Upper lobe of left lung (tissue), 6 donors: ENCODE data around the gene RAI1. TPM values are rescaled to one million over a fixed set of nuclear protein-coding genes. Genes with fewer than 3 reads are reported as not detected.
A peak's percentile ranks its signal among the peaks of the same experiment; 100 is the strongest.

Source experiments
- ATAC-seq, 2 donors: fragments of 200-7000 bp; cut with Tn5 transposase; one replicate each; pipeline ENCODE4 v1.9.1; 2022; ENCODE audit warnings: mild to moderate bottlenecking in 2 of 2, moderate library complexity in 2 of 2; ENCODE audit not compliant: low FRiP score in 2 of 2
- DNase-seq, 2 donors: peaks; one replicate each; pipeline ENCODE4 v3.0.0-alpha.2; 2019 to 2020
- H3K27ac ChIP-seq, 4 donors: fragments of 200-600 bp; sonication (generic); one replicate each; pipeline ENCODE4 v1.5.1; 2016 to 2019
- H3K27me3 ChIP-seq, 4 donors: fragments of 200-600 bp; sonication (generic); one replicate each; pipeline ENCODE4 v1.5.1; 2017 to 2019
- H3K36me3 ChIP-seq, 4 donors: fragments of 200-600 bp; sonication (generic); one replicate each; pipeline ENCODE4 v1.5.1; 2016 to 2019
- H3K4me1 ChIP-seq, 4 donors: fragments of 200-600 bp; sonication (generic); one replicate each; pipeline ENCODE4 v1.5.1; 2018 to 2019
- H3K4me3 ChIP-seq, 4 donors: fragments of 200-600 bp; sonication (generic); one replicate each; pipeline ENCODE4 v1.5.1; 2017 to 2019; ENCODE audit warnings: mild to moderate bottlenecking in 2 of 4, moderate library complexity in 1 of 4
- H3K9me3 ChIP-seq, 4 donors: fragments of 200-600 bp; sonication (generic); one replicate each; pipeline ENCODE4 v1.5.1; 2018 to 2019
- EP300 ChIP-seq, 4 donors: sonication (generic); formaldehyde crosslinking; IDR thresholded peaks; one replicate each; pipeline ENCODE4 v1.5.1; 2017; ENCODE audit warnings: antibody characterized with exemption in 4 of 4, control low read depth in 2 of 4
- POLR2A ChIP-seq, 4 donors: fragments of 450-650 bp; IDR thresholded peaks; one replicate each; pipeline ENCODE4 v1.5.1; 2016 to 2017; ENCODE audit warnings: antibody characterized with exemption in 4 of 4, mild to moderate bottlenecking in 2 of 4
- POLR2AphosphoS5 ChIP-seq, 2 donors: sonication (generic); formaldehyde crosslinking; IDR thresholded peaks; one replicate each; pipeline ENCODE4 v1.5.1; 2017; ENCODE audit warnings: antibody characterized with exemption in 2 of 2
- WGBS, 2 donors: methylation state at CpG; one replicate each; pipeline ENCODE4 v1.1.5; 2017 to 2018; 5-methylcytosine and 5-hydroxymethylcytosine counted together
- total RNA-seq, 6 donors: library from RNA; depleted of rRNA in 4 of 6; stranded (reverse); fragments of >200 nt in 4 of 6; gene quantifications; one replicate each; pipeline versions ENCODE4 v1.1.0 to v1.2.1, GENCODE V29; 2016 to 2021
- TF ChIP-seq, protein P1 (sequence below), 6 experiments: fragments of 450-650 bp in 4 of 6; fragments of 200-600 bp in 2 of 6; sonication (generic) in 2 of 6; IDR thresholded peaks; one replicate each; pipeline ENCODE4 v1.5.1; 2016 to 2019; ENCODE audit warnings: antibody characterized with exemption in 6 of 6
- donor health status: DM: no; HTN: no; CAD: no; lungs with moderate emphysema.
- donor health status: DM: no; HTN: yes; CAD: no; lungs with severe emphysema.

RAI1 gene
- total RNA-seq, 6 donors from 2014 or later, result 33.8 to 76.6 (median 41.2) TPM

DNA sequence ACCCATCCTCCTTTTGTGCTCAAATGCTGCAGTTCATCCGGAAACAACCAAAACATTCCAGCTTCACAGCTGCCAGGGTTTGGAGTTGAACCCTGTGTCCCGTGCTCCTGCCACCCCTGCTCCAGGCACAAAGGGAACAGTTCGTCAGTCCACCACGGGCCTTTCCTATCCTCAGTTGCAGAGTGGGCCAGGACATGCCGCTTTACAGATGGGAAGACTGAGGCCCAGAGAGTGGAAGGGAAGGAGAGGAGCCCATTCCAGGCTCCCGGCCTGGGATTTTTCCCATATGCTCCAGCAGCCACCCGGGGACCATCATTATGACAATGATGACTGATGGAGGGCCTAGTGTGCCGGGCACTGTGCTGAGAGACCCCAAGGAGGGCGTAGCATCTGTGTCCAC, 27.6 kb downstream of the RAI1 start:
- H3K27ac ChIP-seq, result peak overlapping the region in 3 of 4 donors; percentile 4 to 83 (median 52)
- H3K4me3 ChIP-seq, result no peak overlapping the region
- peaks cover 31 to 68% (median 42%) of the 10 kb centered on the region in 4 donors for H3K4me1 ChIP-seq
- H3K27me3 ChIP-seq, result no peaks in the 10 kb centered on the region
- no peaks in the 10 kb centered on the region for H3K36me3 ChIP-seq
- TF ChIP-seq, protein P1, sequence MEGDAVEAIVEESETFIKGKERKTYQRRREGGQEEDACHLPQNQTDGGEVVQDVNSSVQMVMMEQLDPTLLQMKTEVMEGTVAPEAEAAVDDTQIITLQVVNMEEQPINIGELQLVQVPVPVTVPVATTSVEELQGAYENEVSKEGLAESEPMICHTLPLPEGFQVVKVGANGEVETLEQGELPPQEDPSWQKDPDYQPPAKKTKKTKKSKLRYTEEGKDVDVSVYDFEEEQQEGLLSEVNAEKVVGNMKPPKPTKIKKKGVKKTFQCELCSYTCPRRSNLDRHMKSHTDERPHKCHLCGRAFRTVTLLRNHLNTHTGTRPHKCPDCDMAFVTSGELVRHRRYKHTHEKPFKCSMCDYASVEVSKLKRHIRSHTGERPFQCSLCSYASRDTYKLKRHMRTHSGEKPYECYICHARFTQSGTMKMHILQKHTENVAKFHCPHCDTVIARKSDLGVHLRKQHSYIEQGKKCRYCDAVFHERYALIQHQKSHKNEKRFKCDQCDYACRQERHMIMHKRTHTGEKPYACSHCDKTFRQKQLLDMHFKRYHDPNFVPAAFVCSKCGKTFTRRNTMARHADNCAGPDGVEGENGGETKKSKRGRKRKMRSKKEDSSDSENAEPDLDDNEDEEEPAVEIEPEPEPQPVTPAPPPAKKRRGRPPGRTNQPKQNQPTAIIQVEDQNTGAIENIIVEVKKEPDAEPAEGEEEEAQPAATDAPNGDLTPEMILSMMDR (IDR thresholded peaks at IDR 0.05), result no peak
- no peak for TF ChIP-seq EP300 (IDR thresholded peaks at IDR 0.05)
- TF ChIP-seq POLR2AphosphoS5 (IDR thresholded peaks at IDR 0.05), result no peak
- DNase-seq (no peak), ATAC-seq (no peak)
- 89 to 95% methylated on average over 7 to 9 of the region's 9 CpGs for WGBS, 2 donors
- no peaks in the 10 kb centered on the region for H3K9me3 ChIP-seq

DNA sequence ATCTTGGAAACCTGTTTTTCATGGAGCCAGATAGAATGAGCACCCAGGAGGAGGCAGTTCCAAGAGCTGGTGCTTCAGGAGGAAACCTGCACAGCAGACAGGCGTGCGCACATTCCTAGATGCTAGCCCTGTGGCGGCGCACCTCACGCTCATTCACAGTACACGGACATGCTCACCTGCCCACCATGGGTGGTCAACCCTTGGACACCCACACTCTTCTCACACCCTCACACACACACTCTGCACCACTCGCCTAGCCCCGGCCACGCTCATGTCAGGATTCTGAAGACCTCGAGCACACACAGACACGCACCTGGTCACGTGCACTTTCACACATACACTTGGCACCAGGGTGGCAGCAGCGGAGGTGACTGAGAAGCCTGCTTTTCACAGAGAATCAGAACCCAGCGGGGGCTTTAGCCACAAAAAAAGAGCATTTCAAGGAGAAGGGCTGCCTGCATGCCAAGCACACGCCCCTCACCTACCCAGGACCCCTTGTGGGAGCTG, 28.6 kb downstream of the RAI1 start:
- WGBS, 2 donors, result 73 to 86% methylated on average over 15 of the region's 15 CpGs
- Histone ChIP-seq H3K27ac (peak overlapping the region; percentile 52 to 83 (median 58)), H3K4me3 (no peak overlapping the region), H3K27me3 (no peaks in the 10 kb centered on the region), H3K36me3 (no peaks in the 10 kb centered on the region), H3K4me1 (peaks cover 42 to 76% (median 52%) of the 10 kb centered on the region in 4 donors), H3K9me3 (no peaks in the 10 kb centered on the region)
- ATAC-seq (no peak), DNase-seq (no peak)
- no peak for TF ChIP-seq EP300 (IDR thresholded peaks at IDR 0.05)
- no peak for TF ChIP-seq POLR2AphosphoS5 (IDR thresholded peaks at IDR 0.05)
- TF ChIP-seq, protein P1 (IDR thresholded peaks at IDR 0.05), result no peak
- no peak for TF ChIP-seq POLR2A (IDR thresholded peaks at IDR 0.05)

DNA sequence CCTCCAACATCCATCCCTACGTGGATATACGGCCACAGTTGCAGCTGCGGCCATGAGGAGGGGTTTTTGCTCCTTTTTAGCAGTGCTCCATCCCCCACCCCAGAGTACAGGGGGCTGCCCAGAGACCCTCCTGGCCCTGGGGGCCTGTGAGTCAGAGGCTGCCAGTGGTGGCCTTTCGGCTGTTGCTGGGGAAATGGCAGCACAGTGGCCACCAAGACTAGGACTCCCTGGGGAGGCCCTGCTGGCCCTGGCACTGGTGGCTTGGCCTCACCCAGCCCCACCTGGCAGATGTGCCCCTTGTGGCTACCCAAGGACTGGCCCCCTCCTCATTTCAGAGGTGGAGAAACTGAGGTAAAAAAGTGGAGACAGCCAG, 29.1 kb downstream of the RAI1 start:
- peaks cover 45 to 80% (median 55%) of the 10 kb centered on the region in 4 donors for H3K4me1 ChIP-seq

DNA sequence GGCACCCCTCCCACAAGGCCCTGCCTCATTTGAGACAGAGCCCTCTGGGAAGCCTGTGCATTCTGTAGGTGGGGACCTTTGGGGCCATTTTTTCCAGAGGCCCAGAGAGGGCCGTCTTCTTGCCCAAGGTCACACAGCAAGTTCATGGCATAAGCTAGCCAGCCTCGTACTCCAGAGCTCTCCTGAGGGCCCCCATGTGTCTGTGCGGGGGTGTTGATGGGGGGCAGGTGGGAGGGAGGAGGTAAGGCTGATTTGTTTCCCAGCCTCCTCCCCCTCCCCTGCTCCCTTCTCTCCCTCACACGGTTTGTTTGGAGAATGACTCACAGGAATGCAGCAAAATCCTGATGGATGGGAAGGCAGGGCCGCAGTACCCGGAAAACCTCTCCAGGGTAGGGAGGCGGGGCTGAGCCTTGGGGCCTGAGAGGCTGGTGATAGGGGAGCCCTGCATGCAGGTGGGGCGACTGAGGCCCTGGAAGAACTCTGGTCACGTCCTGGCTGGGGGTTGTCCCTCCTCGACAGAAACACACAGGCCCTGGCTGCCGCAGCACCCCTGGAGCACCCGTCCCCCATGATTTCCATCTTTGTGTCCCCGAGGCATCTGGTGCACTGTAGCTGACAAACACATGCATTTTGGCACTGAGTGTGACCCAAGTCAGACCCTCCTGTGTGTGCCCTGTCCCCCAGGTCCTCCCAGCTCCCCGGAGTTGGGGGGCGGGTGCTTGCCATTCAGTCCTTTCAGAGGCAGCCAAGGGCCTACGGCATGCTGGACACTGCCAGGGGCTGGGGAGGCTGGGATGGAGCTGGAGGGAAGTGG, 29.7 kb downstream of the RAI1 start:
- TF ChIP-seq EP300 (IDR thresholded peaks at IDR 0.05) (peak; percentile 74 to 98 (median 86)), POLR2A (IDR thresholded peaks at IDR 0.05) (peak in 2 of 4 donors; percentile 36 to 59), POLR2AphosphoS5 (IDR thresholded peaks at IDR 0.05) (peak; percentile 75 to 92)
- TF ChIP-seq, protein P1 (IDR thresholded peaks at IDR 0.05), result peak in 1 of 6 experiments; percentile 7
- Histone ChIP-seq H3K27me3 (no peaks in the 10 kb centered on the region), H3K4me3 (no peak overlapping the region), H3K9me3 (no peaks in the 10 kb centered on the region), H3K4me1 (peaks cover 45 to 81% (median 55%) of the 10 kb centered on the region in 4 donors), H3K36me3 (no peaks in the 10 kb centered on the region), H3K27ac (peak overlapping the region; percentile 77 to 83 (median 80))
- DNase-seq (peak in 1 of 2 donors; percentile 94), ATAC-seq (peak; percentile 66 to 91)
- WGBS, 2 donors, result 47 to 71% methylated on average over 5 to 16 of the region's 16 CpGs

More for the DNA sequence above, 29.1 kb downstream of the RAI1 start:
- no peak for ATAC-seq
- Histone ChIP-seq H3K36me3 (no peaks in the 10 kb centered on the region), H3K4me3 (no peak overlapping the region), H3K27me3 (no peaks in the 10 kb centered on the region), H3K27ac (peak overlapping the region; percentile 52 to 83 (median 58)), H3K9me3 (no peaks in the 10 kb centered on the region)
- DNase-seq, result peak in 1 of 2 donors; percentile 63
- no peak for TF ChIP-seq EP300 (IDR thresholded peaks at IDR 0.05)
- 88% methylated on average over 4 of the region's 4 CpGs; no CpG with 5 or more reads in 1 of the 2 donors for WGBS, 2 donors

DNA sequence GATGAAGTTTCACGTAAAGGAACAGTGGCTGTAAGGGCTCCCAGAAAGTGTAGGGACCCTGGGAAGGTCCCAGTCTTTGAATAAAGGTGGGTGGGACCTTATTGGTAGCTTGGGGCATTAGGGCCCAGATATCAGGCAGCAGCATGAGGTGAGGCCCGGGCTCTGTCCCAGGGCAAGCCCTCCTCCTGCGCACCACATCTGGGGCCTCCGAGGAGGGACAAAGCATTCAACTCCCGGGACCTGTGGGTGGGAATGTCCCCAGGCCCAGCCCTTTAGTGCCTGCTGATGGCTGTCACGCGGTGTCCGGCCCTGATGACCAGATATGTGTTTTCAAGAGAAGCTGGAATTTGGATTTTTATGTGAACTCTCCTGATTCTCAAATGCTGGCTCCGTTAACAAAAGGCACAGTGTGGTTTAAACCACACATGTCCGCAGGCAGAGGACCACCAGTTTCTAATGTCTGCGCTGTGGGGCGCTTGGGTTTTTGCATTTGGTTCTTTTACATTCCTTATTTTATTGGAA, 30.4 kb downstream of the RAI1 start:
- TF ChIP-seq EP300 (IDR thresholded peaks at IDR 0.05), result no peak
- no peak for TF ChIP-seq POLR2AphosphoS5 (IDR thresholded peaks at IDR 0.05)
- no peak for TF ChIP-seq POLR2A (IDR thresholded peaks at IDR 0.05)
- TF ChIP-seq, protein P1 (IDR thresholded peaks at IDR 0.05), result no peak
- Histone ChIP-seq H3K27ac (peak overlapping the region; percentile 77 to 83 (median 80)), H3K4me3 (no peak overlapping the region), H3K27me3 (no peaks in the 10 kb centered on the region), H3K9me3 (no peaks in the 10 kb centered on the region), H3K4me1 (peaks cover 45 to 81% (median 55%) of the 10 kb centered on the region in 4 donors), H3K36me3 (no peaks in the 10 kb centered on the region)
- ATAC-seq (peak in 1 of 2 donors; percentile 27), DNase-seq (peak in 1 of 2 donors; percentile 65)
- 79 to 88% methylated on average over 7 to 12 of the region's 12 CpGs for whole genome bisulfite sequencing, 2 donors
